Measurements from ENCODE around the gene TCF19. TPM values are rescaled to one million over a fixed set of nuclear protein-coding genes. Genes with fewer than 3 reads are reported as not detected.

The TCF19 gene
- total RNA-seq, 1 experiment from 2014 or later = 26.0 TPM

GRCh38 chr6:31208506-31208905 is 50.1 kb downstream of the TCF19 start:
- POLR2A ChIA-PET (ENCODE audit: unreplicated experiment) = no interaction called here

GRCh38 chr6:31209137-31209536 is 50.7 kb downstream of the TCF19 start:
- no peak overlapping the region for H3K4me2 ChIP-seq
- H3K9me3 ChIP-seq (ENCODE audit: insufficient read depth, low read depth) = no peaks in the 10 kb centered on the region
- no peak overlapping the region for H3K27ac ChIP-seq
- no TSS peak for BruUV-seq (replicated peaks)
- peaks cover 9% of the 10 kb centered on the region for H3K4me1 ChIP-seq (replicated peaks; ENCODE audit: insufficient read depth)
- TF ChIP-seq CTCF (conservative IDR thresholded peaks at IDR 0.05) = no peak
- TF ChIP-seq EZH2 (IDR thresholded peaks at IDR 0.05; ENCODE audit: low read depth) = no peak
- H4K20me1 ChIP-seq (ENCODE audit: insufficient read depth) = no peaks in the 10 kb centered on the region
- peaks cover 9% of the 10 kb centered on the region; the same call in 1 of the 2 replicates for H3F3A ChIP-seq (ENCODE audit: insufficient read depth, low read depth)
- H3K27me3 ChIP-seq (ENCODE audit: insufficient read depth, low read depth) = no peaks in the 10 kb centered on the region
- no peak overlapping the region for H2AFZ ChIP-seq
- DNase-seq = no peak
- no peaks in the 10 kb centered on the region for H3K36me3 ChIP-seq (ENCODE audit: low read depth)
- ChIA-PET CTCF (no interaction called here), POLR2A (ENCODE audit: unreplicated experiment) (interaction anchor here (0.7 kb wide), 1 partner anchor 12 kb away, joined by 6 read pairs; no protein-coding TSS in a partner anchor)
- H3K4me3 ChIP-seq = no peak overlapping the region
- no peaks in the 10 kb centered on the region for H3K9me2 ChIP-seq (ENCODE audit: insufficient read depth)
- H3K79me2 ChIP-seq (ENCODE audit: low read depth) = no peaks in the 10 kb centered on the region
- intact Hi-C loops (cut with micrococcal nuclease; ENCODE audit: unreplicated experiment) = no loop called here

More at GRCh38 chr6:31208506-31208905, 50.1 kb downstream of the TCF19 start:
- intact Hi-C loops (cut with micrococcal nuclease; ENCODE audit: unreplicated experiment) = no loop called here
- Histone ChIP-seq H3K9me2 (ENCODE audit: insufficient read depth) (no peaks in the 10 kb centered on the region), H3K27ac (no peak overlapping the region), H3K4me1 (replicated peaks; ENCODE audit: insufficient read depth) (peaks cover 16% of the 10 kb centered on the region), H3K9me3 (ENCODE audit: insufficient read depth, low read depth) (no peaks in the 10 kb centered on the region), H3K4me3 (no peak overlapping the region), H2AFZ (no peak overlapping the region), H3K4me2 (no peak overlapping the region), H4K20me1 (ENCODE audit: insufficient read depth) (no peaks in the 10 kb centered on the region), H3K79me2 (ENCODE audit: low read depth) (no peaks in the 10 kb centered on the region), H3K27me3 (ENCODE audit: insufficient read depth, low read depth) (no peaks in the 10 kb centered on the region), H3F3A (ENCODE audit: insufficient read depth, low read depth) (peaks cover 16% of the 10 kb centered on the region; the same call in 1 of the 2 replicates), H3K36me3 (ENCODE audit: low read depth) (no peaks in the 10 kb centered on the region)
- CTCF ChIA-PET = no interaction called here
- TF ChIP-seq EZH2 (IDR thresholded peaks at IDR 0.05; ENCODE audit: low read depth) (no peak), CTCF (conservative IDR thresholded peaks at IDR 0.05) (no peak)
- BruUV-seq (replicated peaks) = no TSS peak
- DNase-seq = no peak

- ChIA-PET CTCF (no interaction called here), POLR2A (ENCODE audit: unreplicated experiment) (no interaction called here)
- no TSS peak for BruUV-seq (replicated peaks)
- 0 out of 2 replicates have a peak, but pooled peaks cover under 1% of the 10 kb centered on the region for H3K9me3 ChIP-seq (ENCODE audit: insufficient read depth, low read depth)
- no peaks in the 10 kb centered on the region for H3K27me3 ChIP-seq (ENCODE audit: insufficient read depth, low read depth)
- H3K79me2 ChIP-seq (ENCODE audit: low read depth) = no peaks in the 10 kb centered on the region
- no peak for DNase-seq
- no peak overlapping the region for H3K27ac ChIP-seq
- no peak overlapping the region for H3K4me2 ChIP-seq
- no peaks in the 10 kb centered on the region for H4K20me1 ChIP-seq (ENCODE audit: insufficient read depth)
- 0 out of 2 replicates have a peak, but pooled peaks cover under 1% of the 10 kb centered on the region for H3K4me1 ChIP-seq (replicated peaks; ENCODE audit: insufficient read depth)
- H2AFZ ChIP-seq = no peak overlapping the region
- H3K9me2 ChIP-seq (ENCODE audit: insufficient read depth) = no peaks in the 10 kb centered on the region
- TF ChIP-seq CTCF (conservative IDR thresholded peaks at IDR 0.05) (no peak), EZH2 (IDR thresholded peaks at IDR 0.05; ENCODE audit: low read depth) (no peak)
- intact Hi-C loops (cut with micrococcal nuclease; ENCODE audit: unreplicated experiment) = no loop called here
- no peak overlapping the region for H3K4me3 ChIP-seq
- H3K36me3 ChIP-seq (ENCODE audit: low read depth) = no peaks in the 10 kb centered on the region
- no peaks in the 10 kb centered on the region for H3F3A ChIP-seq (ENCODE audit: insufficient read depth, low read depth)
These were observed 51.7 kb downstream of the TCF19 start for GRCh38 chr6:31210123-31210522.

Measured in PC-9 (cell line).